Measurements from ENCODE around the gene DYNC1I1. TPM values are rescaled to one million over a fixed set of nuclear protein-coding genes. Genes with fewer than 3 reads are reported as not detected.

DYNC1I1 gene
- total and polyA plus RNA-seq, 2 of the 4 experiments (the other 2 are of a cell fraction) = under 0.01 to 0.15 TPM

- DNase-seq = no peak
- Histone ChIP-seq H2BK5ac (ENCODE audit: low read depth, low read length, poor library complexity, severe bottlenecking) (no peak overlapping the region), H3K4me2 (ENCODE audit: low read depth, low read length) (no peak overlapping the region), H3K14ac (replicated peaks; ENCODE audit: low read depth, low read length) (no peak overlapping the region), H3K36me3 (ENCODE audit: control insufficient read depth, insufficient read depth, low read length) (no peaks in the 10 kb centered on the region), H4K5ac (ENCODE audit: low read depth, low read length) (no peak overlapping the region), H3K4me3 (ENCODE audit: insufficient read depth, low read depth, low read length) (no peak overlapping the region), H2BK15ac (ENCODE audit: low read depth, low read length) (no peak overlapping the region), H3K9me3 (ENCODE audit: control insufficient read depth, insufficient read depth, low read length) (no peaks in the 10 kb centered on the region), H2AK9ac (replicated peaks; ENCODE audit: low read depth, low read length, poor library complexity) (no peak overlapping the region), H4K8ac (ENCODE audit: low read depth in 2 of 2, low read length in 2 of 2) (no peak overlapping the region), H4K20me1 (ENCODE audit: insufficient read depth, low read length) (no peaks in the 10 kb centered on the region), H3K23ac (ENCODE audit: low read depth, low read length) (no peak overlapping the region), H4K91ac (ENCODE audit: insufficient read depth, low read depth, low read length) (no peak overlapping the region), H2BK20ac (ENCODE audit: low read depth, low read length) (no peak overlapping the region), H3K79me1 (ENCODE audit: low read depth in 1 of 2, low read length in 2 of 2) (no peaks in the 10 kb centered on the region), H3K4me1 (ENCODE audit: control insufficient read depth, insufficient read depth, low read length) (no peaks in the 10 kb centered on the region), H2AFZ (replicated peaks; ENCODE audit: low read length, poor library complexity) (no peak overlapping the region), H3K27ac (ENCODE audit: insufficient read depth, low read length) (no peak overlapping the region), H3K27me3 (ENCODE audit: control insufficient read depth, insufficient read depth, low read length) (no peaks in the 10 kb centered on the region), H2AK5ac (ENCODE audit: low read depth, low read length) (no peak overlapping the region), H3K18ac (ENCODE audit: low read depth, low read length) (no peak overlapping the region), H3K56ac (ENCODE audit: extremely low read depth, insufficient read depth, low read length) (no peak overlapping the region), H3K9me1 (ENCODE audit: insufficient read depth, low read length) (no peaks in the 10 kb centered on the region), H2BK120ac (ENCODE audit: low read depth, low read length) (no peak overlapping the region), H3K9ac (ENCODE audit: low read depth, low read length) (no peak overlapping the region), H3K4ac (ENCODE audit: low read depth, low read length) (no peak overlapping the region)
- intact Hi-C loops (cut with micrococcal nuclease) (no loop called here), in situ Hi-C loops (cut with MboI; ENCODE audit: low sequenced_read_pairs) (no loop called here), dilution Hi-C loops (cut with HindIII; ENCODE audit: low sequenced_read_pairs, unreplicated experiment) (no loop called here)
- TF ChIP-seq CTCF (conservative IDR thresholded peaks at IDR 0.05; ENCODE audit: low read depth, low read length) (no peak), POLR2A (IDR thresholded peaks at IDR 0.05; ENCODE audit: low read depth, low read length) (no peak), MAZ (IDR thresholded peaks at IDR 0.05; ENCODE audit: borderline replicate concordance, low read depth, low read length) (no peak), CEBPB (IDR thresholded peaks at IDR 0.05; ENCODE audit: low read depth, low read length) (no peak), RAD21 (IDR thresholded peaks at IDR 0.05; ENCODE audit: low read length) (no peak), RCOR1 (IDR thresholded peaks at IDR 0.05; ENCODE audit: insufficient replicate concordance, low read length) (no peak), MXI1 (IDR thresholded peaks at IDR 0.05; ENCODE audit: borderline replicate concordance, low read depth, low read length) (no peak), SMC3 (IDR thresholded peaks at IDR 0.05; ENCODE audit: low read depth, low read length) (no peak), FOS (IDR thresholded peaks at IDR 0.05; ENCODE audit: low read depth, low read length) (no peak), BHLHE40 (IDR thresholded peaks at IDR 0.05; ENCODE audit: low read depth, low read length) (no peak), ELK1 (IDR thresholded peaks at IDR 0.05; ENCODE audit: borderline replicate concordance, low read depth, low read length) (no peak)
- TF ChIP-seq, protein P1, sequence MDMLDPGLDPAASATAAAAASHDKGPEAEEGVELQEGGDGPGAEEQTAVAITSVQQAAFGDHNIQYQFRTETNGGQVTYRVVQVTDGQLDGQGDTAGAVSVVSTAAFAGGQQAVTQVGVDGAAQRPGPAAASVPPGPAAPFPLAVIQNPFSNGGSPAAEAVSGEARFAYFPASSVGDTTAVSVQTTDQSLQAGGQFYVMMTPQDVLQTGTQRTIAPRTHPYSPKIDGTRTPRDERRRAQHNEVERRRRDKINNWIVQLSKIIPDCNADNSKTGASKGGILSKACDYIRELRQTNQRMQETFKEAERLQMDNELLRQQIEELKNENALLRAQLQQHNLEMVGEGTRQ (IDR thresholded peaks at IDR 0.05; ENCODE audit: low read depth, low read length) = no peak
- ATAC-seq (ENCODE audit: low read depth) = no peak; the same call in 1 of the 2 replicates
- POLR2A ChIA-PET (ENCODE audit: unreplicated experiment) = no interaction called here
- CTCF ChIA-PET = no interaction called here
- BruUV-seq (replicated peaks) = no TSS peak
Observed at GRCh38 chr7:96004578-96004977, 232.2 kb downstream of the DYNC1I1 start.
